Motor neuron (in vitro differentiated cells): Measurements from ENCODE around the gene NEK8. TPM values are rescaled to one million over a fixed set of nuclear protein-coding genes. Genes with fewer than 3 reads are reported as not detected.
A peak's percentile ranks its signal among the peaks of the same experiment; 100 is the strongest.
"Not testable (repeated sequence)": the region's sequence is repeated elsewhere in the genome, so short reads cannot be mapped to it uniquely, and the experiment has no call there.

Source experiments
- ATAC-seq, 8 experiments: fragments of 200-7000 bp; cut with Tn5 transposase; replicated peaks in 6 of 8; 2 replicates each; pipeline ENCODE4 v1.8.0; 2021; ENCODE audit warnings: mild to moderate bottlenecking in 8 of 8, moderate library complexity in 8 of 8
- H3K27ac ChIP-seq, 2 donors: fragments of 250-450 bp; sonication (Bioruptor Pico); 2 replicates each; pipeline ENCODE4 v1.9.0; 2021; ENCODE audit warnings: antibody characterized with exemption in 2 of 2, mild to moderate bottlenecking in 2 of 2, moderate library complexity in 1 of 2
- H3K4me1 ChIP-seq, 2 donors: fragments of 250-450 bp; sonication (Bioruptor Pico); replicated peaks in 1 of 2; 2 replicates each; pipeline ENCODE4 v1.6.1; 2021; ENCODE audit warnings: antibody characterized with exemption in 2 of 2, mild to moderate bottlenecking in 2 of 2, moderate library complexity in 1 of 2
- H3K4me3 ChIP-seq, 5 donors: fragments of 250-450 bp; sonication (Bioruptor Pico); 2 replicates each; pipeline ENCODE4 v1.9.0; 2021; ENCODE audit warnings: antibody characterized with exemption in 5 of 5, mild to moderate bottlenecking in 5 of 5, moderate library complexity in 4 of 5
- WGBS, 10 experiments: fragments of 450-650 bp; shearing (Covaris generic); methylation state at CpG; one replicate each; pipeline ENCODE4 v1.0.0; 2022; 5-methylcytosine and 5-hydroxymethylcytosine counted together
- in situ Hi-C, 9 experiments: fragments of 400-800 bp; cut with MboI; loops; one replicate each; pipeline ENCODE4 v1.15.0; 2021; ENCODE audit warnings: low sequenced_read_pairs in 9 of 9, low pct_unique_long_range_greater_than_20kb in 2 of 9; ENCODE audit not compliant: unreplicated experiment in 9 of 9
- total RNA-seq, 8 experiments: library from RNA; unstranded; fragments of 300-600 nt; gene quantifications; 2 replicates each; pipeline versions ENCODE4 v1.2.3 to v1.2.4, GENCODE V29; 2022

NEK8 gene
- total RNA-seq, 8 experiments from 2014 or later, result 1.6 to 9.2 (median 3.2) TPM

- no peak overlapping the region for H3K27ac ChIP-seq
- ATAC-seq, result peak in 2 of 8 experiments; percentile 59 to 71
- peaks cover 0 to 8% of the 10 kb centered on the region in 2 donors for H3K4me1 ChIP-seq
- in situ Hi-C loops, result loop anchor here in 3 of 9 experiments (25.0 kb wide), 2 partner anchors 88 to 138 kb away; partner anchors contain the start of genes DHRS13 (in 2 of the 3) and ERAL1 (in 1 of the 3)
- no peak overlapping the region for H3K4me3 ChIP-seq
- 29 to 100% (median 64%) methylated on average over 1 to 3 of the region's 3 CpGs; no CpG with 5 or more reads in 2 of the 10 experiments for WGBS, 10 experiments
These were observed 45.6 kb downstream of the NEK8 start for GRCh38 chr17:28774206-28774605.

GRCh38 chr17:28777178-28777577 lies 48.6 kb downstream of the NEK8 start:
- no peak for ATAC-seq
- peaks cover 0 to 8% of the 10 kb centered on the region in 2 donors for H3K4me1 ChIP-seq
- no peak overlapping the region for H3K4me3 ChIP-seq
- in situ Hi-C loops, result no loop called here
- 36 to 100% (median 89%) methylated on average over 1 of the region's 1 CpG; no CpG with 5 or more reads in 5 of the 10 experiments for WGBS, 10 experiments
- H3K27ac ChIP-seq, result no peak overlapping the region

- ATAC-seq, in situ Hi-C loops, H3K27ac ChIP-seq, H3K4me1 ChIP-seq, H3K4me3 ChIP-seq: not testable (repeated sequence)
- 89 to 100% (median 100%) methylated on average over 2 to 12 of the region's 13 CpGs; no CpG with 5 or more reads in 2 of the 10 experiments for WGBS, 10 experiments
These were observed 51.0 kb downstream of the NEK8 start for GRCh38 chr17:28779601-28780000.

- Histone ChIP-seq H3K4me3 (no peak overlapping the region), H3K4me1 (no peaks in the 10 kb centered on the region), H3K27ac (no peak overlapping the region)
- WGBS, 10 experiments, result 33 to 100% (median 88%) methylated on average over 1 to 3 of the region's 3 CpGs; no CpG with 5 or more reads in 4 of the 10 experiments
- in situ Hi-C loops, result no loop called here
- no peak for ATAC-seq
These were observed 54.6 kb downstream of the NEK8 start for GRCh38 chr17:28783161-28783560.

- no peaks in the 10 kb centered on the region for H3K4me1 ChIP-seq
- no peak for ATAC-seq
- in situ Hi-C loops, result no loop called here
- WGBS, 10 experiments, result 80 to 100% (median 100%) methylated on average over 1 to 4 of the region's 4 CpGs; no CpG with 5 or more reads in 1 of the 10 experiments
- no peak overlapping the region for H3K27ac ChIP-seq
- no peak overlapping the region for H3K4me3 ChIP-seq
These were observed 59.5 kb downstream of the NEK8 start for GRCh38 chr17:28788100-28788499.

Other genes starting within 250 kb of the NEK8 start
- under 1 TPM in 5 of 8 experiments, not detected in 3; 0.08 to 0.73 (median 0.66) TPM for gene FOXN1, start 222.4 kb upstream of the NEK8 start, total RNA-seq
- gene UNC119, start 176.2 kb upstream of the NEK8 start, total RNA-seq, result 10 to 100 TPM; 12.6 to 77.8 (median 39.2) TPM
- 10 to 100 TPM; 39.0 to 56.7 (median 49.2) TPM for gene PIGS, start 157.3 kb upstream of the NEK8 start, total RNA-seq
- gene ALDOC, start 151.9 kb upstream of the NEK8 start, total RNA-seq, result 100 to 1,000 TPM in 1 of 8 experiments, 10 to 100 TPM in 7; 15.3 to 104 (median 33.1) TPM
- gene SPAG5, start 129.8 kb upstream of the NEK8 start, total RNA-seq, result 10 to 100 TPM in 4 of 8 experiments, 1 to 10 TPM in 4; 2.3 to 65.8 (median 9.8) TPM
- 10 to 100 TPM in 6 of 8 experiments, 1 to 10 TPM in 2; 4.0 to 34.1 (median 15.6) TPM for gene RSKR, start 114.6 kb upstream of the NEK8 start, total RNA-seq
- 100 to 1,000 TPM in 2 of 8 experiments, 10 to 100 TPM in 6; 36.7 to 124 (median 57.8) TPM for gene BLTP2, start 83.6 kb upstream of the NEK8 start, total RNA-seq
- 10 to 100 TPM; 39.5 to 79.9 (median 47.5) TPM for gene SDF2, start 66.9 kb upstream of the NEK8 start, total RNA-seq
- gene SUPT6H, start 66.6 kb upstream of the NEK8 start, total RNA-seq, result 100 to 1,000 TPM in 2 of 8 experiments, 10 to 100 TPM in 6; 23.1 to 109 (median 45.0) TPM
- 10 to 100 TPM in 2 of 8 experiments, 1 to 10 TPM in 5, under 1 TPM in 1; 0.66 to 10.4 (median 5.7) TPM for gene PROCA1, start 16.9 kb upstream of the NEK8 start, total RNA-seq
- 10 to 100 TPM in 7 of 8 experiments, 1 to 10 TPM in 1; 9.4 to 91.5 (median 44.4) TPM for gene RAB34, start 10.9 kb upstream of the NEK8 start, total RNA-seq
- 1,000 to 10,000 TPM; 1,065 to 1,674 (median 1,567) TPM for gene RPL23A, start 8.8 kb upstream of the NEK8 start, total RNA-seq
- 10 to 100 TPM in 3 of 8 experiments, 1 to 10 TPM in 5; 3.4 to 38.3 (median 7.5) TPM for gene TLCD1, start 2.6 kb upstream of the NEK8 start, total RNA-seq
- gene TRAF4, start 15.2 kb downstream of the NEK8 start, total RNA-seq, result 10 to 100 TPM; 38.4 to 86.7 (median 67.7) TPM
- gene FAM222B, start 114.0 kb downstream of the NEK8 start, total RNA-seq, result 10 to 100 TPM in 5 of 8 experiments, 1 to 10 TPM in 3; 3.1 to 16.8 (median 11.1) TPM
- 10 to 100 TPM; 19.0 to 56.8 (median 26.9) TPM for gene ERAL1, start 126.2 kb downstream of the NEK8 start, total RNA-seq
- 10 to 100 TPM; 22.2 to 61.3 (median 39.7) TPM for gene FLOT2, start 168.9 kb downstream of the NEK8 start, total RNA-seq
- 10 to 100 TPM in 4 of 8 experiments, 1 to 10 TPM in 4; 2.2 to 14.4 (median 11.1) TPM for gene DHRS13, start 174.3 kb downstream of the NEK8 start, total RNA-seq
- gene PHF12, start 222.7 kb downstream of the NEK8 start, total RNA-seq, result 10 to 100 TPM in 7 of 8 experiments, 1 to 10 TPM in 1; 9.1 to 50.7 (median 23.4) TPM